Neural progenitor cell (in vitro differentiated cells): Measurements from ENCODE around the gene KERA. TPM values are rescaled to one million over a fixed set of nuclear protein-coding genes. Genes with fewer than 3 reads are reported as not detected.
A peak's percentile ranks its signal among the peaks of the same experiment; 100 is the strongest.

Experiments used
- DNase-seq: peaks from one replicate; pipeline ENCODE4 v3.0.0-alpha.2; 2016; ENCODE audit warnings: low spot score
- H2AFZ ChIP-seq: fragments of 200-600 bp; sonication (generic); replicated peaks from 2 replicates; pipeline ENCODE4 v1.6.1; 2016; ENCODE audit warnings: antibody characterized with exemption
- H3F3A ChIP-seq: fragments of 200-600 bp; sonication (generic); 2 replicates; pipeline ENCODE4 v1.6.1; 2016; ENCODE audit warnings: antibody characterized with exemption, low read depth
- H3K27ac ChIP-seq: fragments of 200-600 bp; sonication (generic); 2 replicates; pipeline ENCODE4 v1.5.1; 2016; ENCODE audit warnings: mild to moderate bottlenecking
- H3K27me3 ChIP-seq: fragments of 200-600 bp; sonication (generic); 2 replicates; pipeline ENCODE4 v1.6.1; 2016; ENCODE audit warnings: mild to moderate bottlenecking, moderate library complexity
- H3K36me3 ChIP-seq: fragments of 200-600 bp; sonication (generic); 2 replicates; pipeline ENCODE4 v1.5.1; 2016
- H3K4me1 ChIP-seq: fragments of 200-600 bp; sonication (generic); 2 replicates; pipeline ENCODE4 v1.6.1; 2016; ENCODE audit warnings: mixed run types
- H3K4me2 ChIP-seq: fragments of 200-600 bp; sonication (generic); 2 replicates; pipeline ENCODE4 v1.6.1; 2016
- H3K4me3 ChIP-seq: fragments of 200-600 bp; sonication (generic); 2 replicates; pipeline ENCODE4 v1.5.1; 2016
- H3K79me2 ChIP-seq: fragments of 200-600 bp; sonication (generic); 2 replicates; pipeline ENCODE4 v1.6.1; 2016; ENCODE audit warnings: low read depth
- H3K9ac ChIP-seq: fragments of 200-600 bp; sonication (generic); 2 replicates; pipeline ENCODE4 v1.6.1; 2016
- H3K9me3 ChIP-seq: fragments of 200-600 bp; sonication (generic); 2 replicates; pipeline ENCODE4 v1.5.1; 2016; ENCODE audit warnings: low read depth
- H4K20me1 ChIP-seq: fragments of 200-600 bp; sonication (generic); 2 replicates; pipeline ENCODE4 v1.6.1; 2016; ENCODE audit warnings: low read depth
- H3K27ac Mint-ChIP-seq: 3 replicates; pipeline ENCODE4 v1.8.0; 2021; ENCODE audit warnings: mixed read lengths
- H3K27me3 Mint-ChIP-seq: 2 replicates; pipeline ENCODE4 v1.8.0; 2022; ENCODE audit warnings: low read depth, mild to moderate bottlenecking, inconsistent platforms, moderate library complexity, mixed read lengths; ENCODE audit not compliant: insufficient read depth
- H3K36me3 Mint-ChIP-seq: 3 replicates; pipeline ENCODE4 v1.8.0; 2021; ENCODE audit warnings: mixed read lengths
- H3K4me1 Mint-ChIP-seq: 3 replicates; pipeline ENCODE4 v1.8.0; 2021; ENCODE audit warnings: mixed read lengths
- H3K4me3 Mint-ChIP-seq: 3 replicates; pipeline ENCODE4 v1.8.0; 2021; ENCODE audit warnings: mild to moderate bottlenecking, moderate library complexity, mixed read lengths
- H3K9me3 Mint-ChIP-seq: 3 replicates; pipeline ENCODE4 v1.8.0; 2020; ENCODE audit warnings: mixed read lengths
- EZH2 ChIP-seq: fragments of 200-600 bp; sonication (generic); IDR thresholded peaks from 2 replicates; pipeline ENCODE4 v1.6.1; 2017; ENCODE audit warnings: antibody characterized with exemption, mild to moderate bottlenecking, moderate library complexity
- EZH2phosphoT487 ChIP-seq: fragments of 200-600 bp; sonication (generic); IDR thresholded peaks from 2 replicates; pipeline ENCODE4 v1.6.1; 2017; ENCODE audit warnings: antibody characterized with exemption
- total RNA-seq: library from RNA; depleted of rRNA; stranded (reverse); fragments of >200 nt; gene quantifications from 2 replicates; pipeline ENCODE4 v1.2.3, GENCODE V29; 2015; ENCODE audit warnings: low replicate concordance
- TF ChIP-seq, protein P1 (sequence below): fragments of 200-600 bp; sonication (generic); IDR thresholded peaks from 2 replicates; pipeline ENCODE4 v1.5.1; 2017; ENCODE audit warnings: antibody characterized with exemption, mild to moderate bottlenecking

KERA gene
- total RNA-seq, 1 donor from 2014 or later: not detected

GRCh38 chr12:91100906-91101305, 43.1 kb upstream of the KERA start:
- TF ChIP-seq EZH2phosphoT487: no peak
- TF ChIP-seq EZH2: no peak
- TF ChIP-seq, protein P1, sequence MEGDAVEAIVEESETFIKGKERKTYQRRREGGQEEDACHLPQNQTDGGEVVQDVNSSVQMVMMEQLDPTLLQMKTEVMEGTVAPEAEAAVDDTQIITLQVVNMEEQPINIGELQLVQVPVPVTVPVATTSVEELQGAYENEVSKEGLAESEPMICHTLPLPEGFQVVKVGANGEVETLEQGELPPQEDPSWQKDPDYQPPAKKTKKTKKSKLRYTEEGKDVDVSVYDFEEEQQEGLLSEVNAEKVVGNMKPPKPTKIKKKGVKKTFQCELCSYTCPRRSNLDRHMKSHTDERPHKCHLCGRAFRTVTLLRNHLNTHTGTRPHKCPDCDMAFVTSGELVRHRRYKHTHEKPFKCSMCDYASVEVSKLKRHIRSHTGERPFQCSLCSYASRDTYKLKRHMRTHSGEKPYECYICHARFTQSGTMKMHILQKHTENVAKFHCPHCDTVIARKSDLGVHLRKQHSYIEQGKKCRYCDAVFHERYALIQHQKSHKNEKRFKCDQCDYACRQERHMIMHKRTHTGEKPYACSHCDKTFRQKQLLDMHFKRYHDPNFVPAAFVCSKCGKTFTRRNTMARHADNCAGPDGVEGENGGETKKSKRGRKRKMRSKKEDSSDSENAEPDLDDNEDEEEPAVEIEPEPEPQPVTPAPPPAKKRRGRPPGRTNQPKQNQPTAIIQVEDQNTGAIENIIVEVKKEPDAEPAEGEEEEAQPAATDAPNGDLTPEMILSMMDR: no peak
- no peaks in the 10 kb centered on the region for H3K27me3 ChIP-seq

DNA sequence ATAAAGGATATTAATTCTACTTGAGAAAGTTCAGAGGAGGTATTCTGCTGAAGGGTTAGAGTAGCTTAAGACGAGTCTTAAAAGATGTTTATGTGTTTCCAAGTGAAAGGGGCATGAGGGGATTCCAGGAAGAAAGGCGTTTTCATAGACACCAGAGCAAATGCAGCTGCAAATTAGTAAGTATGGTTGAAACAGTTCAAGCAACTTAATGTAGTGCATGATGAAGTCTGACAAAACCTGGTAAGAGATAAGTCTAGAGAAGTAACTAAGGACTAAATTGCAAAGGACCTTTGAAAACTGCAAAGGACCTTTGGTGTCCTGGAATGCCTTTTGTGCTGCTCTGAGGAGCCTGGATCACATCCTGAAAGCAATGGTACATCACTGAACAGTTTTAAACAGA, 42.0 kb upstream of the KERA start:
- H3K27me3 Mint-ChIP-seq: no peaks in the 10 kb centered on the region
- no peak overlapping the region for H3K4me3 Mint-ChIP-seq
- no peak overlapping the region for H3K9ac ChIP-seq
- H3K36me3 Mint-ChIP-seq: no peaks in the 10 kb centered on the region
- no peak overlapping the region for H3K4me3 ChIP-seq
- H3K4me1 ChIP-seq: no peaks in the 10 kb centered on the region
- peaks cover 3% of the 10 kb centered on the region for H3K4me1 Mint-ChIP-seq
- H3K36me3 ChIP-seq: no peaks in the 10 kb centered on the region
- H3K4me2 ChIP-seq: no peak overlapping the region
- no peaks in the 10 kb centered on the region for H3F3A ChIP-seq
- no peak for DNase-seq
- no peaks in the 10 kb centered on the region for H3K9me3 ChIP-seq
- TF ChIP-seq, protein P1: no peak
- TF ChIP-seq EZH2: no peak
- TF ChIP-seq EZH2phosphoT487: no peak
- H3K9me3 Mint-ChIP-seq: no peaks in the 10 kb centered on the region
- H3K27ac Mint-ChIP-seq: no peak overlapping the region
- H3K79me2 ChIP-seq: no peaks in the 10 kb centered on the region
- H3K27ac ChIP-seq: no peak overlapping the region
- H2AFZ ChIP-seq: no peak overlapping the region
- no peaks in the 10 kb centered on the region for H4K20me1 ChIP-seq
- H3K27me3 ChIP-seq: no peaks in the 10 kb centered on the region

More at GRCh38 chr12:91100906-91101305, 43.1 kb upstream of the KERA start:
- H3K4me3 Mint-ChIP-seq: no peak overlapping the region
- H3K36me3 ChIP-seq: no peaks in the 10 kb centered on the region
- H3K4me1 Mint-ChIP-seq: peaks cover 3% of the 10 kb centered on the region
- no peak for DNase-seq
- H3K9ac ChIP-seq: no peak overlapping the region
- H3K27ac Mint-ChIP-seq: no peak overlapping the region
- no peaks in the 10 kb centered on the region for H3K27me3 Mint-ChIP-seq
- no peaks in the 10 kb centered on the region for H3K9me3 Mint-ChIP-seq
- no peaks in the 10 kb centered on the region for H3K9me3 ChIP-seq
- H3K79me2 ChIP-seq: no peaks in the 10 kb centered on the region
- no peaks in the 10 kb centered on the region for H3K36me3 Mint-ChIP-seq
- no peak overlapping the region for H3K4me3 ChIP-seq
- H3F3A ChIP-seq: no peaks in the 10 kb centered on the region
- H2AFZ ChIP-seq: no peak overlapping the region
- H3K4me1 ChIP-seq: no peaks in the 10 kb centered on the region
- no peaks in the 10 kb centered on the region for H4K20me1 ChIP-seq
- no peak overlapping the region for H3K27ac ChIP-seq
- H3K4me2 ChIP-seq: no peak overlapping the region

DNA sequence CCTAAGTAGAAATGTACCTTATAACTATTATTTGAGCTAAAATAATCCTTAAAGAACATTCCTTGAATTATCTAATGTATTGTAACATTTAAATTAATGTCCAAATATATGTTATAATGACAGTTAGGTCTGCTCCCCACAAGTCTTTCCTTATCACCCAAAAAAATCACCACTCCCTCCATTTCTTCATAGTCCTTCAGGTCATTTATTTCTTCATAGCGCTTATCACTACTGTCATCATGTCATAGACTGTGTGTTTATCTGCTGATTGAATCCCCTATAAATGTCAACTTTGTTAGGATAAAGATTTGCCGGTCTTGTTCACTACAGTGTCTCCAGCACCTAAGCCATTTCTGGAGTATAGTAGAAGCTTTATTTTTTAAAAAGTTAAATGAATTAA, 41.5 kb upstream of the KERA start:
- Histone ChIP-seq H4K20me1 (no peaks in the 10 kb centered on the region), H3K27me3 (no peaks in the 10 kb centered on the region), H2AFZ (no peak overlapping the region), H3K4me1 (no peaks in the 10 kb centered on the region), H3K4me2 (no peak overlapping the region), H3K9me3 (no peaks in the 10 kb centered on the region), H3F3A (no peaks in the 10 kb centered on the region), H3K9ac (no peak overlapping the region), H3K36me3 (no peaks in the 10 kb centered on the region), H3K27ac (no peak overlapping the region), H3K4me3 (no peak overlapping the region), H3K79me2 (no peaks in the 10 kb centered on the region)
- no peaks in the 10 kb centered on the region for H3K9me3 Mint-ChIP-seq
- no peak for DNase-seq
- TF ChIP-seq EZH2 (no peak), EZH2phosphoT487 (no peak)
- TF ChIP-seq, protein P1: no peak
- peaks cover 3% of the 10 kb centered on the region for H3K4me1 Mint-ChIP-seq
- no peaks in the 10 kb centered on the region for H3K36me3 Mint-ChIP-seq
- H3K27ac Mint-ChIP-seq: peak overlapping the region; percentile 74
- no peaks in the 10 kb centered on the region for H3K27me3 Mint-ChIP-seq
- no peak overlapping the region for H3K4me3 Mint-ChIP-seq
